GM12878 (cell line): Measurements from ENCODE around the gene APOA5. TPM values are rescaled to one million over a fixed set of nuclear protein-coding genes. Genes with fewer than 3 reads are reported as not detected.

Experiments used
- ATAC-seq: fragments of 200-7000 bp; cut with Tn5 transposase; 3 replicates; pipeline ENCODE4 v1.9.1; 2020; ENCODE audit warnings: mild to moderate bottlenecking, moderate library complexity
- BruUV-seq: library from RNA; stranded (reverse); fragments of 400-500 nt; replicated peaks from 2 replicates; lab custom pipeline; 2021; lab: Mats Ljungman, UMichigan
- CTCF ChIA-PET: fragments of 300-600 bp; sonication (Branson Sonifier 250); formaldehyde crosslinking; extraction: SDS; loops from one replicate; lab custom pipeline; 2021; ENCODE audit warnings: inconsistent platforms; lab: Yijun Ruan, JAX
- POLR2A ChIA-PET: fragments of 350-600 bp; formaldehyde crosslinking; extraction: SDS; loops from one replicate; lab custom pipeline; 2021; ENCODE audit warnings: inconsistent platforms; lab: Charles Lee
- RAD21 ChIA-PET: fragments of 300-600 bp; sonication (Branson Sonifier 250); formaldehyde crosslinking; loops from one replicate; lab custom pipeline; 2023; ENCODE audit warnings: antibody characterized with exemption; ENCODE audit not compliant: unreplicated experiment; lab: Charles Lee
- SMC1A ChIA-PET: fragments of 300-600 bp; sonication (Branson Sonifier 250); formaldehyde crosslinking; loops from one replicate; lab custom pipeline; 2023; ENCODE audit not compliant: unreplicated experiment, uncharacterized antibody; lab: Charles Lee
- DNase-seq: peaks from one replicate; pipeline ENCODE4 v3.0.0-alpha.2; 2011; ENCODE audit warnings: low read depth, low spot score
- FAIRE-seq: peaks from 3 replicates; lab custom pipeline; 2011; peaks lifted over from hg19 to GRCh38; lab: Jason Lieb, UNC
- H2AFZ ChIP-seq: 2 replicates; pipeline ENCODE4 v1.6.0; 2011; ENCODE audit warnings: low read depth, low read length, control low read depth; ENCODE audit not compliant: control insufficient read depth
- H3K27ac ChIP-seq: 2 replicates; pipeline ENCODE4 v1.5.1; 2011; ENCODE audit warnings: control low read depth; ENCODE audit not compliant: control insufficient read depth, insufficient read depth
- H3K27me3 ChIP-seq, 2 experiments: replicated peaks in 1 of 2; 2 replicates each; pipeline versions ENCODE4 v1.6.0 to v1.6.1; 2011; ENCODE audit warnings: low read length in 1 of 2; ENCODE audit not compliant: control insufficient read depth in 2 of 2, insufficient read depth in 2 of 2
- H3K36me3 ChIP-seq, 2 experiments: 2 replicates each; pipeline ENCODE4 v1.5.1; 2011; ENCODE audit warnings: low read length in 1 of 2; ENCODE audit not compliant: control insufficient read depth in 2 of 2, insufficient read depth in 2 of 2
- H3K4me1 ChIP-seq: 2 replicates; pipeline ENCODE4 v1.6.1; 2011; ENCODE audit warnings: mild to moderate bottlenecking, low read length, moderate library complexity, mixed read lengths; ENCODE audit not compliant: control insufficient read depth, insufficient read depth
- H3K4me2 ChIP-seq: 2 replicates; pipeline ENCODE4 v1.6.0; 2011; ENCODE audit warnings: control low read depth; ENCODE audit not compliant: control insufficient read depth, insufficient read depth
- H3K4me3 ChIP-seq: fragments of 200-600 bp; sonication (generic); 2 replicates; pipeline ENCODE4 v1.5.1; 2016
- H3K79me2 ChIP-seq: 2 replicates; pipeline ENCODE4 v1.6.0; 2011; ENCODE audit warnings: low read length; ENCODE audit not compliant: control insufficient read depth, insufficient read depth
- H3K9ac ChIP-seq: 2 replicates; pipeline ENCODE4 v1.8.0; 2011; ENCODE audit warnings: low read length, control low read depth, mixed read lengths; ENCODE audit not compliant: control insufficient read depth, insufficient read depth
- H3K9me3 ChIP-seq: replicated peaks from 3 replicates; pipeline ENCODE4 v1.5.1; 2011; ENCODE audit warnings: mild to moderate bottlenecking, low read length; ENCODE audit not compliant: control insufficient read depth, insufficient read depth
- H4K20me1 ChIP-seq: 2 replicates; pipeline ENCODE4 v1.6.0; 2011; ENCODE audit not compliant: control insufficient read depth, insufficient read depth
- CREM ChIP-seq: IDR thresholded peaks from 2 replicates; pipeline ENCODE4 v1.6.1; 2014; ENCODE audit warnings: antibody characterized with exemption, low read depth
- ESRRA ChIP-seq: IDR thresholded peaks from 2 replicates; pipeline ENCODE4 v1.6.1; 2012; ENCODE audit warnings: mild to moderate bottlenecking, low read length, improper control_type of control experiment
- EZH2 ChIP-seq: IDR thresholded peaks from 2 replicates; pipeline ENCODE4 v1.6.1; 2012; ENCODE audit warnings: low read depth, mild to moderate bottlenecking, control low read depth, inconsistent platforms, low read length, borderline replicate concordance; ENCODE audit not compliant: control insufficient read depth
- FOS ChIP-seq: IDR thresholded peaks from 3 replicates; pipeline ENCODE4 v1.6.1; 2011; ENCODE audit warnings: borderline replicate concordance; ENCODE audit not compliant: insufficient read length; ENCODE audit errors: extremely low read depth
- IKZF1 ChIP-seq: fragments of 450-650 bp; conservative IDR thresholded peaks from 2 replicates; pipeline ENCODE4 v1.6.1; 2017; ENCODE audit warnings: antibody characterized with exemption, mild to moderate bottlenecking
- IKZF2 ChIP-seq, 2 experiments: fragments of 450-650 bp; IDR thresholded peaks; 2 replicates each; pipeline ENCODE4 v1.6.1; 2017; ENCODE audit warnings: mild to moderate bottlenecking in 2 of 2, moderate library complexity in 2 of 2
- IRF3 ChIP-seq: fragments of 450-650 bp; IDR thresholded peaks from 2 replicates; pipeline ENCODE4 v1.6.1; 2014; ENCODE audit warnings: mild to moderate bottlenecking
- IRF4 ChIP-seq: IDR thresholded peaks from 2 replicates; pipeline ENCODE4 v1.6.1; 2011; ENCODE audit warnings: low read depth, low read length
- LARP7 ChIP-seq: fragments of 450-650 bp; IDR thresholded peaks from 2 replicates; pipeline ENCODE4 v1.6.1; 2017; ENCODE audit warnings: mild to moderate bottlenecking
- NBN ChIP-seq: fragments of 450-650 bp; IDR thresholded peaks from 2 replicates; pipeline ENCODE4 v1.6.1; 2016
- NRF1 ChIP-seq: conservative IDR thresholded peaks from 2 replicates; pipeline ENCODE4 v1.6.1; 2011; ENCODE audit warnings: mild to moderate bottlenecking, low read depth, low read length, improper control_type of control experiment
- PAX5 ChIP-seq: IDR thresholded peaks from 2 replicates; pipeline ENCODE4 v1.6.1; 2011; ENCODE audit warnings: low read depth, low read length, borderline replicate concordance
- POLR2AphosphoS2 ChIP-seq: IDR thresholded peaks from 2 replicates; pipeline ENCODE4 v1.6.1; 2011; ENCODE audit warnings: low read depth, mild to moderate bottlenecking, low read length, improper control_type of control experiment, moderate library complexity
- RELB ChIP-seq: fragments of 450-650 bp; IDR thresholded peaks from 2 replicates; pipeline ENCODE4 v1.6.1; 2017; ENCODE audit warnings: low read depth, mild to moderate bottlenecking, moderate library complexity
- SREBF2 ChIP-seq: IDR thresholded peaks from 2 replicates; pipeline ENCODE4 v1.6.1; 2012; ENCODE audit warnings: mild to moderate bottlenecking, low read length
- TAF1 ChIP-seq: IDR thresholded peaks from 2 replicates; pipeline ENCODE4 v1.6.1; 2011; ENCODE audit warnings: mild to moderate bottlenecking, low read depth, low read length, borderline replicate concordance
- ZNF24 ChIP-seq: fragments of 450-650 bp; IDR thresholded peaks from 2 replicates; pipeline ENCODE4 v1.6.1; 2017; ENCODE audit warnings: antibody characterized with exemption, mild to moderate bottlenecking
- whole genome bisulfite sequencing: methylation state at CpG from one replicate; pipeline ENCODE4 v1.1.6; 2016; ENCODE audit warnings: low lambda C conversion rate; ENCODE audit not compliant: insufficient replicate concordance, insufficient coverage; ENCODE audit errors: missing lambda C conversion rate; 5-methylcytosine and 5-hydroxymethylcytosine counted together
- in situ Hi-C: fragments of 300-500 bp; cut with MboI; formaldehyde crosslinking; loops from 9 replicates; pipeline ENCODE4 v1.14.3; 2018; ENCODE audit warnings: mixed read lengths
- intact Hi-C: fragments of 100-400 bp; cut with micrococcal nuclease; formaldehyde crosslinking; loops from one replicate; pipeline ENCODE4 v1.14.2; 2022; ENCODE audit not compliant: unreplicated experiment
- polyA plus RNA-seq, 11 experiments: library from polyadenylated mRNA; depleted of rRNA in 4 of 11; unstranded in 6 of 11; stranded (reverse) in 5 of 11; fragments of >200 nt; fragmentation: Nextera tagmentation in 4 of 11; fragmentation: Illumina TruSeq in 1 of 11; extraction: Ambion mirVana in 4 of 11; extraction: Trizol in 1 of 11; gene quantifications; 1 replicate in 1 of 11; 2 replicates in 10 of 11; pipeline versions ENCODE4 v1.2.1 to v1.2.3, GENCODE V29; 2011 to 2016; ENCODE audit warnings: inconsistent platforms in 2 of 11, missing spikeins in 2 of 11, low read depth in 1 of 11
- total RNA-seq, 4 experiments: library from RNA; depleted of rRNA in 3 of 4; stranded (reverse); fragments of >200 nt in 3 of 4; fragmentation: Illumina TruSeq in 1 of 4; extraction: Trizol in 1 of 4; gene quantifications; 2 replicates each; pipeline versions ENCODE4 v1.2.1 to v1.2.3, GENCODE V29; 2013 to 2021

Gene APOA5
- total and polyA plus RNA-seq, 10 of the 15 experiments (the other 5 are each of a cell fraction or from before 2014, with no cell fraction given), result 0.15 TPM; not detected in 9

DNA sequence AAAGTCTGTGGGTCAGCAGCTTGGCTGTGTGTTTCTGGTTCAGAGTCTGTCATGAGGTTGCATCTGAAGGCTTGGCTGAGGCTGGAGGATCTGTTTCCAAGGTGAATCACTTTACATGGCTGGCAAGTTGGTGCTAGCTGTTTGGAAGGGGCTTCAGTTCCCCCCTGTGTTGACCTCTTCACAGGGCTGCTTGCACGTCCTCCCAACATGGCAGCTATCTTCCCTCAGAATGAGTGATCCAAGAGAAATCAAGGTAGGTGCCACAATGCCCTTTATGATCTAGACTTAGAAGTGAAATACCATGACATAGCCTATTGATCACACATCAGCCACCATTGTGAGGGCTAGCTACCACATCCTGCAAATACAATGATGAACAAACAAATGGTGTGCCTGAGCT, 21.5 kb upstream of the APOA5 start:
- POLR2A ChIA-PET, result no interaction called here
- FAIRE-seq, result no peak
- no peaks in the 10 kb centered on the region for H4K20me1 ChIP-seq

More for the DNA sequence above, 21.5 kb upstream of the APOA5 start:
- SMC1A ChIA-PET, result interaction anchor here (0.6 to 1.2 kb wide), 5 partner anchors 19 to 265 kb away, joined by 3 to 4 read pairs (median 3); no protein-coding TSS in a partner anchor
- H3K27ac ChIP-seq, result no peak overlapping the region
- no peaks in the 10 kb centered on the region for H3K4me1 ChIP-seq
- H3K79me2 ChIP-seq, result no peaks in the 10 kb centered on the region
- H2AFZ ChIP-seq, result no peak overlapping the region
- CTCF ChIA-PET, result interaction anchor here (1.0 to 2.1 kb wide), 5 partner anchors 13 to 67 kb away, joined by 3 to 12 read pairs (median 4); partner anchors contain the start of genes APOA5 and ZPR1
- RAD21 ChIA-PET, result interaction anchor here (1.0 kb wide), 1 partner anchor 22 kb away, joined by 3 read pairs; the partner anchor contains the start of gene APOA5
- H3K9me3 ChIP-seq, result no peaks in the 10 kb centered on the region
- no TSS peak for BruUV-seq
- H3K27me3 ChIP-seq, result no peaks in the 10 kb centered on the region
- H3K9ac ChIP-seq, result no peak overlapping the region
- intact Hi-C loops (no loop called here), in situ Hi-C loops (no loop called here)
- no peak for ATAC-seq
- DNase-seq, result no peak
- 18% methylated on average over 1 of the region's 1 CpG for WGBS
- TF ChIP-seq SREBF2 (no peak), CREM (no peak), RELB (no peak), TAF1 (no peak), IRF3 (no peak), ESRRA (no peak), IKZF1 (no peak), POLR2AphosphoS2 (no peak), IRF4 (no peak), NBN (no peak), IKZF2 (IDR thresholded peaks at IDR 0.05) (no peak), LARP7 (no peak), FOS (no peak), ZNF24 (no peak), PAX5 (no peak), NRF1 (no peak), EZH2 (no peak)
- H3K4me2 ChIP-seq, result no peak overlapping the region
- no peak overlapping the region for H3K4me3 ChIP-seq
- H3K36me3 ChIP-seq, result no peaks in the 10 kb centered on the region
